ENCODE measurements around the gene RAB18.

GRCh38 chr10:27457261-27457945 is 46.7 kb upstream of the RAB18 start:
- TF ChIP-seq CTCF (IDR thresholded peaks at IDR 0.05) = no peak
- no peak for TF ChIP-seq POLR2A (IDR thresholded peaks at IDR 0.05)
